OCI-LY7 (cell line): ENCODE data around the gene USP22. TPM values are rescaled to one million over a fixed set of nuclear protein-coding genes. Genes with fewer than 3 reads are reported as not detected.

Experiments used
- BruUV-seq: library from RNA; stranded (reverse); fragments of 400-500 nt; replicated peaks from 2 replicates; lab custom pipeline; 2021; lab: Mats Ljungman, UMichigan
- CTCF ChIA-PET: fragments of 300-600 bp; sonication (Branson Sonifier 250); formaldehyde crosslinking; loops from one replicate; lab custom pipeline; 2022; ENCODE audit warnings: antibody characterized with exemption; ENCODE audit not compliant: unreplicated experiment; lab: Charles Lee
- POLR2A ChIA-PET: fragments of 300-600 bp; sonication (Branson Sonifier 250); formaldehyde crosslinking; loops from one replicate; lab custom pipeline; 2022; ENCODE audit warnings: antibody characterized with exemption; lab: Charles Lee
- DNase-seq: peaks from one replicate; pipeline ENCODE4 v3.0.0-alpha.2; 2015; ENCODE audit warnings: low spot score
- H2AFZ ChIP-seq: fragments of 200-600 bp; sonication (generic), shearing (Covaris generic); 2 replicates; pipeline ENCODE4 v1.6.1; 2014; ENCODE audit warnings: mild to moderate bottlenecking, antibody characterized with exemption, low read length, moderate library complexity
- H3K27ac ChIP-seq: fragments of 200-600 bp; sonication (generic); 2 replicates; pipeline ENCODE4 v1.5.1; 2014; ENCODE audit warnings: mixed run types, low read depth, mild to moderate bottlenecking, moderate library complexity, low read length, inconsistent platforms; ENCODE audit not compliant: poor library complexity, severe bottlenecking
- H3K36me3 ChIP-seq: fragments of 200-600 bp; sonication (generic); 2 replicates; pipeline ENCODE4 v1.6.1; 2014; ENCODE audit warnings: mild to moderate bottlenecking, antibody characterized with exemption, low read length, moderate library complexity, mixed read lengths; ENCODE audit not compliant: insufficient read depth
- H3K4me1 ChIP-seq: fragments of 200-600 bp; sonication (generic); 2 replicates; pipeline ENCODE4 v1.5.1; 2014; ENCODE audit warnings: mild to moderate bottlenecking, low read length; ENCODE audit not compliant: insufficient read depth, poor library complexity, severe bottlenecking
- H3K4me2 ChIP-seq: fragments of 200-600 bp; sonication (generic); 2 replicates; pipeline ENCODE4 v1.6.1; 2014; ENCODE audit warnings: mild to moderate bottlenecking, low read length
- H3K4me3 ChIP-seq: fragments of 200-600 bp; sonication (generic); 2 replicates; pipeline ENCODE4 v1.5.1; 2014; ENCODE audit warnings: mild to moderate bottlenecking, low read depth, low read length; ENCODE audit not compliant: poor library complexity, severe bottlenecking
- H3K79me2 ChIP-seq: fragments of 200-600 bp; sonication (generic); 2 replicates; pipeline ENCODE4 v1.6.1; 2016; ENCODE audit warnings: low read depth, mild to moderate bottlenecking, low read length, moderate library complexity, mixed read lengths; ENCODE audit not compliant: insufficient read depth
- H3K9me2 ChIP-seq: fragments of 200-600 bp; sonication (generic); 2 replicates; pipeline ENCODE4 v1.6.1; 2016; ENCODE audit warnings: mild to moderate bottlenecking, low read length, mixed read lengths; ENCODE audit not compliant: insufficient read depth
- H3K9me3 ChIP-seq: fragments of 200-600 bp; sonication (generic); 2 replicates; pipeline ENCODE4 v1.6.1; 2014; ENCODE audit warnings: mild to moderate bottlenecking, mixed run types, low read length, mixed read lengths
- H4K20me1 ChIP-seq: fragments of 200-600 bp; sonication (generic); 2 replicates; pipeline ENCODE4 v1.6.1; 2014; ENCODE audit warnings: mild to moderate bottlenecking, antibody characterized with exemption, low read length, moderate library complexity, mixed read lengths; ENCODE audit not compliant: insufficient read depth
- EZH2phosphoT487 ChIP-seq: fragments of 200-600 bp; sonication (generic); IDR thresholded peaks from 2 replicates; pipeline ENCODE4 v1.6.1; 2018; ENCODE audit warnings: low read depth, borderline replicate concordance, mild to moderate bottlenecking, mixed run types, antibody characterized with exemption, low read length, moderate library complexity, mixed read lengths
- intact Hi-C: fragments of 100-400 bp; cut with micrococcal nuclease; formaldehyde crosslinking; loops from one replicate; pipeline ENCODE4 v1.10.0; 2022; ENCODE audit not compliant: unreplicated experiment
- total RNA-seq, 2 experiments: library from RNA; depleted of rRNA in 1 of 2; stranded (reverse); fragments of >200 nt in 1 of 2; shearing (Covaris generic) in 1 of 2; gene quantifications; 2 replicates each; pipeline ENCODE4 v1.2.3, GENCODE V29; 2014 to 2022
- TF ChIP-seq, protein P1 (sequence below): fragments of 200-600 bp; sonication (generic); conservative IDR thresholded peaks from 2 replicates; pipeline ENCODE4 v1.5.1; 2014; ENCODE audit warnings: mild to moderate bottlenecking, antibody characterized with exemption, low read length, moderate library complexity, mixed read lengths

Gene USP22
- total RNA-seq, 2 experiments from 2014 or later = 180 to 302 TPM

DNA sequence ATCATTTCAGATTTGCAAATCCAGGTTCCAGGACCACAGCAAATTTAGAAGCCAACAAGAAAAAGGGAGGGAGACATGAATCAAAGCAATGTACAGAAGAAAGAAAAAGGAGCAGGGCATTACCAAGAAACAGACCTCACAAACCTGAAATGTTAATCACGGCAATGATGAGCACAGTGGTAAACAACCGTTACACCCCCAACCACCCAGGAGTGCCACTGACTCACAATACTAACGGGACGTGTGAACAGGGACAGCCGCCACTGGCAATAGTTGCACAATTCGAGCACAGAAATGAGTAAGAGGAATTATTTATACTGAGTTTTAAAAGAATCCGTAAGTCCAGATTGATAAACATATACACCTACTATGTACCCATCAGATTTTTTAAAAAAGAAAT lies 13.8 kb downstream of the USP22 start:
- H3K4me1 ChIP-seq = peaks cover 26% of the 10 kb centered on the region
- CTCF ChIA-PET = no interaction called here
- TF ChIP-seq EZH2phosphoT487 = no peak
- H3K4me3 ChIP-seq = no peak overlapping the region
- intact Hi-C loops = no loop called here
- BruUV-seq = no TSS peak
- peaks cover 98% of the 10 kb centered on the region for H3K36me3 ChIP-seq
- H3K4me2 ChIP-seq = no peak overlapping the region
- no peaks in the 10 kb centered on the region for H3K9me3 ChIP-seq
- H3K79me2 ChIP-seq = peaks cover 100% of the 10 kb centered on the region
- no peak overlapping the region for H3K27ac ChIP-seq
- DNase-seq = no peak
- peaks cover 75% of the 10 kb centered on the region for H4K20me1 ChIP-seq
- no peak overlapping the region for H2AFZ ChIP-seq
- POLR2A ChIA-PET = no interaction called here
- H3K9me2 ChIP-seq = no peaks in the 10 kb centered on the region

DNA sequence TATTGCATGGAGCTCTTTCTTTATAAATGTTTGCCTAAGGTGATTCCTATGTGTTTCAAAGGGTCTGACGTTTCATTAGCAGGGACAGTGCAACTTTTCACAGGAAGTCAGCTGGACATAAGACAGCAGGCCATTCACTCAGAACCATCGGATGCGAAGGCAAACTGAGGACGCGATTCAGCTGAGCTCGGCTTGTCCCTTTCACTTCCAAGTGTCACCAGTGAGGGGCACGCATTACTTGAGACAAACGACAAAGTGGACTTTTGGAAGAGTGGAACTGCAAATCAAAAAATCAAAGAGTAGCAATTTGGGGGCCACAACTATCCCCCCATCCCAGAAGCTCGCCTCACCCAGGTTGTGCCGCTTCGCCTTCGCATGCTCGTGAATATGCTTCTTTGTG lies 14.6 kb downstream of the USP22 start:
- Histone ChIP-seq H3K4me2 (no peak overlapping the region), H3K4me3 (no peak overlapping the region), H3K9me2 (no peaks in the 10 kb centered on the region), H3K27ac (no peak overlapping the region), H3K4me1 (peaks cover 17% of the 10 kb centered on the region), H3K36me3 (peaks cover 98% of the 10 kb centered on the region), H3K79me2 (peaks cover 100% of the 10 kb centered on the region), H2AFZ (no peak overlapping the region), H4K20me1 (peaks cover 74% of the 10 kb centered on the region), H3K9me3 (no peaks in the 10 kb centered on the region)
- ChIA-PET CTCF (no interaction called here), POLR2A (interaction anchor here (0.6 to 0.8 kb wide), 2 partner anchors 28 to 55 kb away, joined by 3 to 5 read pairs; no protein-coding TSS in a partner anchor)
- TF ChIP-seq EZH2phosphoT487 = no peak
- TF ChIP-seq, protein P1, sequence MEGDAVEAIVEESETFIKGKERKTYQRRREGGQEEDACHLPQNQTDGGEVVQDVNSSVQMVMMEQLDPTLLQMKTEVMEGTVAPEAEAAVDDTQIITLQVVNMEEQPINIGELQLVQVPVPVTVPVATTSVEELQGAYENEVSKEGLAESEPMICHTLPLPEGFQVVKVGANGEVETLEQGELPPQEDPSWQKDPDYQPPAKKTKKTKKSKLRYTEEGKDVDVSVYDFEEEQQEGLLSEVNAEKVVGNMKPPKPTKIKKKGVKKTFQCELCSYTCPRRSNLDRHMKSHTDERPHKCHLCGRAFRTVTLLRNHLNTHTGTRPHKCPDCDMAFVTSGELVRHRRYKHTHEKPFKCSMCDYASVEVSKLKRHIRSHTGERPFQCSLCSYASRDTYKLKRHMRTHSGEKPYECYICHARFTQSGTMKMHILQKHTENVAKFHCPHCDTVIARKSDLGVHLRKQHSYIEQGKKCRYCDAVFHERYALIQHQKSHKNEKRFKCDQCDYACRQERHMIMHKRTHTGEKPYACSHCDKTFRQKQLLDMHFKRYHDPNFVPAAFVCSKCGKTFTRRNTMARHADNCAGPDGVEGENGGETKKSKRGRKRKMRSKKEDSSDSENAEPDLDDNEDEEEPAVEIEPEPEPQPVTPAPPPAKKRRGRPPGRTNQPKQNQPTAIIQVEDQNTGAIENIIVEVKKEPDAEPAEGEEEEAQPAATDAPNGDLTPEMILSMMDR = no peak
- no TSS peak for BruUV-seq
- no peak for DNase-seq
- intact Hi-C loops = no loop called here

DNA sequence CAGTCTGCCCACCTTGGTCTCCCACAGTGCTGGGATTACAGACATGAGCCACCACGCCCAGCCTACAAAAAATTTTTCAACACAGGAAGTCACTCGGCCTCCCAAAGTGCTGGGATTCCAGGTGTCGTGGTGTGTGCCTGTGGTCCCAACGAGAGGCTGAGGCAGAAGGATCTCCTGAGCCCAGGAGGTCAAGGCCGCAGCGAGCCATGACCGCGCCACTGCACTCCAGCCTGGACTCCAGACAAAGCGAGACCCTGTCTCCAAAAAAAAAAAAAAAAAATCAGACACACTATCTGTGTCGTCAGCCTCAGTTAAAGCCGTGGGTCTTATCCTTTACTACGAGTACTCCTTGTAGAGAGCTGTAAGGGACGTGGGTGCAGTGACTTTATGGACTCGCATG lies 15.8 kb downstream of the USP22 start:
- H3K9me3 ChIP-seq = no peaks in the 10 kb centered on the region
- peaks cover 100% of the 10 kb centered on the region for H3K79me2 ChIP-seq
- H3K4me2 ChIP-seq = no peak overlapping the region
- peaks cover 10% of the 10 kb centered on the region for H3K4me1 ChIP-seq
- no peak overlapping the region for H3K4me3 ChIP-seq
- DNase-seq = no peak
- no peaks in the 10 kb centered on the region for H3K9me2 ChIP-seq
- no peak for TF ChIP-seq EZH2phosphoT487
- TF ChIP-seq, protein P1 = no peak
- intact Hi-C loops = no loop called here
- ChIA-PET POLR2A (no interaction called here), CTCF (no interaction called here)
- H3K27ac ChIP-seq = no peak overlapping the region
- H3K36me3 ChIP-seq = peaks cover 98% of the 10 kb centered on the region
- no TSS peak for BruUV-seq
- peaks cover 68% of the 10 kb centered on the region for H4K20me1 ChIP-seq
- H2AFZ ChIP-seq = no peak overlapping the region
